MCF 10A (cell line): ENCODE measurements around the gene SLC40A1. TPM values are rescaled to one million over a fixed set of nuclear protein-coding genes. Genes with fewer than 3 reads are reported as not detected.

Experiments used
- BruUV-seq: library from RNA; stranded (reverse); fragments of 400-500 nt; replicated peaks from 2 replicates; lab custom pipeline; 2021; lab: Mats Ljungman, UMichigan
- CTCF ChIA-PET: fragments of 300-600 bp; sonication (Branson Sonifier 250); formaldehyde crosslinking; extraction: SDS; loops from one replicate; lab custom pipeline; 2021; ENCODE audit warnings: antibody characterized with exemption, inconsistent platforms; lab: Yijun Ruan, JAX
- POLR2A ChIA-PET: fragments of 300-600, 350-650 bp; sonication (Branson Sonifier 250); formaldehyde crosslinking; extraction: SDS; loops from one replicate; lab custom pipeline; 2020; ENCODE audit warnings: antibody characterized with exemption, inconsistent platforms; lab: Yijun Ruan, JAX
- DNase-seq: peaks from one replicate; pipeline ENCODE4 v3.0.0-alpha.2; 2018; ENCODE audit not compliant: unreplicated experiment
- H3K27ac Mint-ChIP-seq: one replicate; pipeline ENCODE4 v1.8.0; 2022; ENCODE audit warnings: mild to moderate bottlenecking, low read depth, mixed read lengths; ENCODE audit not compliant: unreplicated experiment
- H3K27me3 Mint-ChIP-seq: one replicate; pipeline ENCODE4 v1.8.0; 2022; ENCODE audit warnings: mixed read lengths; ENCODE audit not compliant: insufficient read depth, unreplicated experiment
- H3K36me3 Mint-ChIP-seq: one replicate; pipeline ENCODE4 v1.8.0; 2022; ENCODE audit warnings: mild to moderate bottlenecking, moderate library complexity, mixed read lengths; ENCODE audit not compliant: insufficient read depth, unreplicated experiment
- H3K4me1 Mint-ChIP-seq: one replicate; pipeline ENCODE4 v1.8.0; 2022; ENCODE audit warnings: mixed read lengths; ENCODE audit not compliant: insufficient read depth, unreplicated experiment
- H3K4me3 Mint-ChIP-seq: one replicate; pipeline ENCODE4 v1.8.0; 2022; ENCODE audit warnings: mild to moderate bottlenecking, moderate library complexity, mixed read lengths; ENCODE audit not compliant: unreplicated experiment
- H3K9me3 Mint-ChIP-seq: one replicate; pipeline ENCODE4 v1.8.0; 2022; ENCODE audit warnings: mixed read lengths; ENCODE audit not compliant: unreplicated experiment
- intact Hi-C: fragments of 100-400 bp; cut with micrococcal nuclease; formaldehyde crosslinking; loops from 2 replicates; pipeline ENCODE4 v1.14.1; 2022
- total RNA-seq: library from RNA; stranded (reverse); gene quantifications from 2 replicates; pipeline ENCODE4 v1.2.3, GENCODE V29; 2022
- TF ChIP-seq, protein P1 (sequence below): fragments of 200-600 bp; IDR thresholded peaks from one replicate; pipeline ENCODE4 v1.8.0; 2022; ENCODE audit warnings: antibody characterized with exemption, mild to moderate bottlenecking; ENCODE audit not compliant: unreplicated experiment

The SLC40A1 gene
- total RNA-seq, 1 experiment from 2014 or later = not detected

DNA sequence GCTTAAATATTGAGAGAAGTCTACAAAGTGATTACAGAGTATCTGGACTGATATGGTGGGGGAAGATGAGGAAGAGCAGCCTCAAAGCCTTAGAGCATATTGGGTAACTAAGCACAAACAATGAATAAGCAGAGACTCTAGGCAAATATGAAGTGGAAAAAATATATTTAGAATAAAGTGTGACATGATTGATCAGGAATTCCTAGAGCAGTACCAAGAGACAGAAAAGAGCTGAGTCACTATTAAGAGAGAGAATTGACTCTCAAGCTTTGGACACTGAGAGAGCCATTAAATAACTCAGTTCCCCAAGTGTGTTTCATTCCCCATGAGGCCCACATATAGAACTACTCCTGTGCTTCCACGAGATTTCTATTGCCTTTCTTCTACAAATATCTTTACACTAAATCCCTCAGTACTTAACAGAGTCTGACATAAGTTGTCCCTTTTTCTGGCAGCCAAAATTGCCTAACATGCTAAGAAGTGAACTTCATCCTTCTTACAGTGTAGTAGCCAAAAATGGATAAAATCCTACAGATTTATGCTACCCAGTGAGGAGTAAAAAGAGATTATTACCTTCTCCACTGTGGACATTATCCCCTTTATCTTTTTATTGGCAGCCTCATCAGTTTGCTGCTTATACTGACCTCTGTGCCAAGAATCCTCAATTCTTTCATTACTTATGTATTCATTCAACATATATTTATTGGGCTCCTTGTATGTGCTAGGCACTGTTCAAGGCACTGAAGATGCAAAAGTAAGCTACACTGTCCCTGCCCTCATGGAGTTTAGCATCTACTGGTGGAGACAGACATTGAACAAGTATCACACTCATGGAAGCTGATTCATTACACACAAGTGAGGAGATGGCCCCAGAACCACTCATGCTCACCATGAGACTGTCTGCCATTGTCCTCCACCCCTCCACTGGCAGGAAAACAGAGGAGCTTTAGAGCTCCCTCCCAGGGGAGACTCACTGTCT lies 45.4 kb downstream of the SLC40A1 start:
- DNase-seq = no peak
- Mint-ChIP-seq H3K4me3 (no peak overlapping the region), H3K27ac (no peak overlapping the region), H3K36me3 (no peaks in the 10 kb centered on the region), H3K9me3 (no peaks in the 10 kb centered on the region), H3K4me1 (peaks cover 4% of the 10 kb centered on the region), H3K27me3 (no peaks in the 10 kb centered on the region)
- CTCF ChIA-PET = interaction anchor here (0.7 to 1.2 kb wide), 2 partner anchors 18 to 1008 kb away, joined by 3 read pairs; no protein-coding TSS in a partner anchor
- no TSS peak for BruUV-seq
- intact Hi-C loops = no loop called here
- TF ChIP-seq, protein P1, sequence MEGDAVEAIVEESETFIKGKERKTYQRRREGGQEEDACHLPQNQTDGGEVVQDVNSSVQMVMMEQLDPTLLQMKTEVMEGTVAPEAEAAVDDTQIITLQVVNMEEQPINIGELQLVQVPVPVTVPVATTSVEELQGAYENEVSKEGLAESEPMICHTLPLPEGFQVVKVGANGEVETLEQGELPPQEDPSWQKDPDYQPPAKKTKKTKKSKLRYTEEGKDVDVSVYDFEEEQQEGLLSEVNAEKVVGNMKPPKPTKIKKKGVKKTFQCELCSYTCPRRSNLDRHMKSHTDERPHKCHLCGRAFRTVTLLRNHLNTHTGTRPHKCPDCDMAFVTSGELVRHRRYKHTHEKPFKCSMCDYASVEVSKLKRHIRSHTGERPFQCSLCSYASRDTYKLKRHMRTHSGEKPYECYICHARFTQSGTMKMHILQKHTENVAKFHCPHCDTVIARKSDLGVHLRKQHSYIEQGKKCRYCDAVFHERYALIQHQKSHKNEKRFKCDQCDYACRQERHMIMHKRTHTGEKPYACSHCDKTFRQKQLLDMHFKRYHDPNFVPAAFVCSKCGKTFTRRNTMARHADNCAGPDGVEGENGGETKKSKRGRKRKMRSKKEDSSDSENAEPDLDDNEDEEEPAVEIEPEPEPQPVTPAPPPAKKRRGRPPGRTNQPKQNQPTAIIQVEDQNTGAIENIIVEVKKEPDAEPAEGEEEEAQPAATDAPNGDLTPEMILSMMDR = no peak
- POLR2A ChIA-PET = no interaction called here

DNA sequence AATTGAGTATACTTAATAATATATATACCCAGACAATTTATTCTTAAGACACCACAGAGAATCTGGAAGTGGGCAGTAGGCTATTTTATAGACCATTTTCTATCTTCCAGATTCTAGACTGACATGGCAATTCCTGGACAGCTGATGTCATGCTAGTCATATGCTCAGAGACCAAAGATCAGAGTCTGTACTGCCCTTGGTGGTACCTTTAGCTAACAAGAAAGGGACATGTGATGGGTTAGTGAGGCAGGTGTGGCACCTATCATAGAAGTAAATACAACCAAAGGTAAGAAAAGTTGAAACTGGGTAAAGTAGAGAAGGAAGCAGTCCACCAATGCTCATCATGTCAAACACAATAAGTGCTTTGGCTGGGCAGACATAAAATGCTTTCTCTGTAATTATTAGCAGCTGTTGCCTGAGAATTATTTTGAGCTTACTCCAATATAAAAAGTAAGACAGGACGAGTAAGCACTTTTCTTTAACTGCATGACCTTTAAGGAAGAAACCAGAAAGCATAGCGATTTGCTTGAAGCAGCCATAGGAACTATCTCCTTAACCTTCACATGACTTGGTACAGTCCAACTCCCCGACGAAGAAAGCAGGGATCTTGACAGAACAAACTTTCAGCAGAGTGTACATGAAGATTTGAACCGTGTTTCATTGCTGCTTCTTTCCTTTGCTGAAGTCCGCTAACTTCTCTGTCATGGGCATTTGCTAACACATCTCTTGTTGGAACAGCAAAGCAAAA lies 47.1 kb downstream of the SLC40A1 start:
- no peak for DNase-seq
- ChIA-PET CTCF (interaction anchor here (0.5 kb wide), 1 partner anchor 39 kb away, joined by 3 read pairs; no protein-coding TSS in a partner anchor), POLR2A (interaction anchor here (0.6 to 0.7 kb wide), 2 partner anchors 77 to 1174 kb away, joined by 3 read pairs; no protein-coding TSS in a partner anchor)
- H3K9me3 Mint-ChIP-seq = no peaks in the 10 kb centered on the region
- no TSS peak for BruUV-seq
- peaks cover 4% of the 10 kb centered on the region for H3K4me1 Mint-ChIP-seq
- H3K4me3 Mint-ChIP-seq = no peak overlapping the region
- H3K36me3 Mint-ChIP-seq = no peaks in the 10 kb centered on the region
- H3K27ac Mint-ChIP-seq = no peak overlapping the region
- intact Hi-C loops = no loop called here
- TF ChIP-seq, protein P1 = no peak
- no peaks in the 10 kb centered on the region for H3K27me3 Mint-ChIP-seq

DNA sequence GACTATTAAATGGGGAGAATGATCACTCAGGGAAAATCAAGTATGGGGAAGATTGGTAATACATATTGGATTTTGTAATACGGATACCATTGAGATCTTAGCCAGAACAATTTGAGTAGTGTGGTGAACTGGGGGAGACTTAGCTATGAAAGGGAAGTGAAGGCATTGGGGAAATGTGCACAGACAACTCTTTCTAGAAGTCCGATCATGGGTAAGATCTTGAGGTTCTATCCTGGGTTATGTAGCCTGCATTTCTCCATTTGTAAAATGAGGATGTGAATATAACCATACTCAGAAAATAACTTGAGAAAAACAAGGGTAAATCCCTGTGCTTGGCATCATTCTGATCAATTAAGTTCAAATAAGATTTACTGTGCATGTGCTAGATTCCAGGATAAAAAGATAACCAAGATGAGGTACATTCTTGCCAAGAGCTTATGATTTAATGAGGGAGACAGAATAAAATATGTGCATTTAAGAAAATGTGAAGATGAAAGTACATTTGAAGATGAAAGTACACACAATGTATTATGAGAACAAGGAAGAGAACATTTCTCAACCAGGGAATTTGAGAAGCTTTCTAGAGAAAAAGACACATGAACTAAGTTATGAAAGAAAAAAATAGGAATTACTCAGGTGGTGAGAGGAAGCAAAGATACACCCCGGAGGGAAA lies 49.5 kb downstream of the SLC40A1 start:
- CTCF ChIA-PET = interaction anchor here (0.6 kb wide), 1 partner anchor 54 kb away, joined by 3 read pairs; no protein-coding TSS in a partner anchor
- Mint-ChIP-seq H3K36me3 (no peaks in the 10 kb centered on the region), H3K27me3 (no peaks in the 10 kb centered on the region), H3K4me1 (peaks cover 4% of the 10 kb centered on the region), H3K9me3 (no peaks in the 10 kb centered on the region), H3K27ac (no peak overlapping the region), H3K4me3 (no peak overlapping the region)
- intact Hi-C loops = no loop called here
- no TSS peak for BruUV-seq
- TF ChIP-seq, protein P1 = no peak
- no peak for DNase-seq
- POLR2A ChIA-PET = no interaction called here
